K562 (cell line): ENCODE results near the gene NAGPA. TPM values are rescaled to one million over a fixed set of nuclear protein-coding genes. Genes with fewer than 3 reads are reported as not detected.

Experiments used
- ATAC-seq: fragments of 200-7000 bp; cut with Tn5 transposase; 3 replicates; pipeline ENCODE4 v1.9.1; 2020; ENCODE audit warnings: moderate library complexity
- BruUV-seq: library from RNA; stranded (reverse); fragments of 400-500 nt; replicated peaks from 2 replicates; lab custom pipeline; 2021; lab: Mats Ljungman, UMichigan
- CTCF ChIA-PET: fragments of 300-600 bp; formaldehyde crosslinking; extraction: SDS; loops from one replicate; lab custom pipeline; 2021; ENCODE audit warnings: low intra/inter-chr PET ratio; lab: Yijun Ruan, JAX
- POLR2A ChIA-PET: fragments of 300-600, 350-650 bp; sonication (Branson Sonifier 250); formaldehyde crosslinking; extraction: SDS; loops from one replicate; lab custom pipeline; 2021; ENCODE audit warnings: antibody characterized with exemption, inconsistent platforms; lab: Yijun Ruan, JAX
- DNase-seq, 4 experiments: peaks; one replicate each; pipeline versions ENCODE4 v3.0.0 to v3.0.0-alpha.2; 2011 to 2018; ENCODE audit warnings: low spot score in 3 of 4, mixed read lengths in 3 of 4; ENCODE audit errors: extremely low read depth in 1 of 4
- FAIRE-seq: peaks from 2 replicates; lab custom pipeline; 2011; peaks lifted over from hg19 to GRCh38; lab: Jason Lieb, UNC
- H2AFZ ChIP-seq: 2 replicates; pipeline ENCODE4 v1.6.0; 2011; ENCODE audit warnings: low read depth, low read length, control low read depth, inconsistent platforms
- H3K27ac ChIP-seq: fragments of 200-600 bp; 3 replicates; pipeline ENCODE4 v1.8.0; 2011; ENCODE audit warnings: low read depth, mild to moderate bottlenecking, control low read depth, inconsistent platforms, low read length, moderate library complexity, mixed read lengths; ENCODE audit errors: extremely low read depth
- H3K27me3 ChIP-seq, 2 experiments: fragments of 300-600 bp in 1 of 2; 2 replicates in 1 of 2; 3 replicates in 1 of 2; pipeline versions ENCODE4 v1.6.0 to v1.8.0; 2011; ENCODE audit warnings: inconsistent platforms in 2 of 2, low read length in 2 of 2, mild to moderate bottlenecking in 1 of 2, mixed read lengths in 1 of 2, moderate library complexity in 1 of 2; ENCODE audit not compliant: control insufficient read depth in 2 of 2, insufficient read depth in 2 of 2
- H3K36me3 ChIP-seq: fragments of 300-600 bp; 3 replicates; pipeline ENCODE4 v1.8.0; 2011; ENCODE audit warnings: mild to moderate bottlenecking, low read length, inconsistent platforms; ENCODE audit not compliant: control insufficient read depth, insufficient read depth
- H3K4me1 ChIP-seq, 2 experiments: fragments of 200-600 bp in 1 of 2; replicated peaks in 1 of 2; 2 replicates in 1 of 2; 3 replicates in 1 of 2; pipeline versions ENCODE4 v1.5.1 to v1.8.0; 2011; ENCODE audit warnings: inconsistent platforms in 2 of 2, low read length in 2 of 2, mild to moderate bottlenecking in 1 of 2, mixed read lengths in 1 of 2, moderate library complexity in 1 of 2; ENCODE audit not compliant: control insufficient read depth in 2 of 2, insufficient read depth in 2 of 2
- H3K4me2 ChIP-seq: 2 replicates; pipeline ENCODE4 v1.6.1; 2011; ENCODE audit warnings: low read length, control low read depth, inconsistent platforms, mixed read lengths; ENCODE audit not compliant: insufficient read depth
- H3K4me3 ChIP-seq: fragments of 200-600 bp; sonication (generic), shearing (Covaris generic); 2 replicates; pipeline ENCODE4 v1.5.1; 2016; ENCODE audit warnings: control low read depth, inconsistent platforms
- H3K79me2 ChIP-seq: fragments of 200-600 bp; 3 replicates; pipeline ENCODE4 v1.8.0; 2011; ENCODE audit warnings: low read length, inconsistent platforms; ENCODE audit not compliant: control insufficient read depth, insufficient read depth
- H3K9ac ChIP-seq, 2 experiments: 2 replicates each; pipeline versions ENCODE4 v1.6.0 to v1.6.1; 2011; ENCODE audit warnings: low read depth in 2 of 2, low read length in 2 of 2, control low read depth in 1 of 2, inconsistent platforms in 1 of 2, mild to moderate bottlenecking in 1 of 2, mixed read lengths in 1 of 2; ENCODE audit not compliant: insufficient read depth in 1 of 2
- H3K9me1 ChIP-seq: one replicate; pipeline ENCODE4 v1.6.0; 2011; ENCODE audit warnings: inconsistent platforms, mild to moderate bottlenecking, low read length, moderate library complexity; ENCODE audit not compliant: control insufficient read depth, insufficient read depth
- H3K9me3 ChIP-seq: replicated peaks from 2 replicates; pipeline ENCODE4 v1.5.1; 2011; ENCODE audit warnings: low read depth, low read length, inconsistent platforms; ENCODE audit not compliant: control insufficient read depth, insufficient read depth
- H4K20me1 ChIP-seq: replicated peaks from 2 replicates; pipeline ENCODE4 v1.6.1; 2011; ENCODE audit warnings: low read length, inconsistent platforms, mixed read lengths; ENCODE audit not compliant: control insufficient read depth, insufficient read depth
- ASH1L ChIP-seq: fragments of 450-650 bp; IDR thresholded peaks from 2 replicates; pipeline ENCODE4 v1.6.1; 2018; ENCODE audit warnings: borderline replicate concordance, mild to moderate bottlenecking, low read depth; ENCODE audit not compliant: partially characterized antibody
- BCL6 ChIP-seq: fragments of 250-450 bp; sonication (Bioruptor Pico); IDR thresholded peaks from 2 replicates; pipeline ENCODE4 v1.4.0; 2020
- CBFA2T3 ChIP-seq: fragments of 450-650 bp; IDR thresholded peaks from 2 replicates; pipeline ENCODE4 v1.6.1; 2017
- NONO ChIP-seq, 2 experiments: fragments of 200-400 bp in 1 of 2; fragments of 450-650 bp in 1 of 2; formaldehyde crosslinking in 1 of 2; IDR thresholded peaks; 2 replicates each; pipeline ENCODE4 v1.6.1; 2017; ENCODE audit warnings: low read depth in 2 of 2, mild to moderate bottlenecking in 2 of 2, moderate library complexity in 2 of 2, low read length in 1 of 2
- PCBP1 ChIP-seq: fragments of 200-400 bp; formaldehyde crosslinking; IDR thresholded peaks from 2 replicates; pipeline ENCODE4 v1.6.1; 2018; ENCODE audit warnings: mild to moderate bottlenecking, low read depth, low read length; ENCODE audit not compliant: poor library complexity, severe bottlenecking
- TBP ChIP-seq: optimal IDR thresholded peaks from 2 replicates; pipeline ENCODE3; 2011; ENCODE audit warnings: low read depth, low read length, improper control_type of control experiment
- ZNF609 ChIP-seq: sonication (generic); formaldehyde crosslinking; IDR thresholded peaks from 2 replicates; pipeline ENCODE4 v1.8.1; 2023; ENCODE audit warnings: missing genetic modification reagents, mild to moderate bottlenecking, borderline replicate concordance
- ZNF766 ChIP-seq: fragments of 200-800 bp; sonication (Bioruptor generic); conservative IDR thresholded peaks from 2 replicates; pipeline ENCODE4 v1.6.1; 2016; ENCODE audit warnings: missing genetic modification characterization, missing compliant biosample characterization
- WGBS: fragments of 100-300 bp; shearing (Covaris generic); methylation state at CpG from one replicate; pipeline ENCODE4 v1.1.6; 2016; ENCODE audit warnings: low coverage, mixed read lengths; ENCODE audit not compliant: insufficient coverage; ENCODE audit errors: missing lambda C conversion rate; 5-methylcytosine and 5-hydroxymethylcytosine counted together
- in situ Hi-C: fragments of 300-500 bp; cut with MboI; formaldehyde crosslinking; loops from 4 replicates; pipeline ENCODE4 v1.15.0; 2018; ENCODE audit warnings: inconsistent platforms, mixed read lengths
- intact Hi-C: fragments of 100-400 bp; cut with micrococcal nuclease; formaldehyde crosslinking; loops from 2 replicates; pipeline ENCODE4 v1.14.2; 2022
- polyA plus RNA-seq, 8 experiments: library from polyadenylated mRNA; depleted of rRNA in 4 of 8; stranded (reverse) in 5 of 8; unstranded in 3 of 8; fragments of >200 nt; fragmentation: Nextera tagmentation in 2 of 8; fragmentation: Illumina TruSeq in 1 of 8; extraction: Ambion mirVana in 2 of 8; extraction: Trizol in 1 of 8; gene quantifications; 2 replicates each; pipeline versions ENCODE4 v1.2.1 to v1.2.3, GENCODE V29; 2011 to 2014; ENCODE audit warnings: inconsistent platforms in 1 of 8, missing spikeins in 1 of 8
- total RNA-seq, 7 experiments: library from RNA; depleted of rRNA in 6 of 7; stranded (reverse); fragments of >200 nt in 6 of 7; fragmentation: Illumina TruSeq in 2 of 7; extraction: Trizol in 2 of 7; gene quantifications; 2 replicates each; pipeline versions ENCODE4 v1.2.1 to v1.2.3, GENCODE V29; 2011 to 2021; ENCODE audit warnings: low replicate concordance in 1 of 7
- TF ChIP-seq, protein P1 (sequence below), 2 experiments: IDR thresholded peaks in 1 of 2; conservative IDR thresholded peaks in 1 of 2; 2 replicates each; pipeline ENCODE4 v1.6.1; 2016; ENCODE audit warnings: low read depth in 2 of 2, mild to moderate bottlenecking in 1 of 2, missing compliant biosample characterization in 1 of 2, missing genetic modification characterization in 1 of 2, moderate library complexity in 1 of 2
- TF ChIP-seq, protein P2 (sequence below): fragments of 450-650 bp; conservative IDR thresholded peaks from 2 replicates; pipeline ENCODE4 v1.6.1; 2016; ENCODE audit warnings: missing genetic modification characterization, low read depth, mild to moderate bottlenecking, missing compliant biosample characterization, moderate library complexity

Gene NAGPA
- total and polyA plus RNA-seq, 9 of the 15 experiments (the other 6 are each of a cell fraction or from before 2014, with no cell fraction given) = 0.15 to 12.7 (median 4.6) TPM

DNA sequence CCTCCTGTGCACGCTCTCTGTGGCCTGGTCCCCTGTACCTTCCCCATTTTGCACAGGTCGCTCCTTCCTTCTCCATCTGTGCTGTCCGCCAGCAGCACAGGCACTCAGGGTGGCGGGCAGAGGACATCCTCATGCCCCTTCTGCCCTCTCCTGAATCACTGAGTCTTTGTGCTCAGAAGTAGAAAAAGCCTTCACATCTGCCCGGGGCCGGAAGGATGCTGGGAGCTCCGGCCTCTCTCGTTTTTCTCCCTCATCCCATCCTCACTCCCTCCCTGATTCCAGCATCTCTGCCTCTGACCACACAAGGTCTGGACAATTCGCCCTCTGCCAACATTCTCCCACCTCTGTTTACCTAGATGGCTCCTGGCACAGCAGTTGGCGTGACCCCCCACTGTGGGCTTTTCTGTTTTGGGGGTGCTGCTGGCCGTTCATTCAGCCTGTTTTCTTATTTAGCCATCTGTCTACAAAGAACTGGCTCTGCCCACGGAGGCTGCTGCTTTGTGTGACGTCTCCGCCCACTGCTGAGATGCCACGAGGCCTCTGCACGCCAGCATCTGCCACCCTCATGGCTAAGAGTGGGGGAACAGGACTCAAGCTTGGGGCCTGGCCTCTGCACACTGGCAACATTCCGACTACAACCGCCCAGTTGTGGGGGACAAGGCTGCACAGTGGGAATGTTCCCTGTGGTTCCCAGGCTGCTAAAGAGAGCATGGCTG lies 38.9 kb downstream of the NAGPA start (continued):
- TF ChIP-seq ASH1L = no peak

GRCh38 chr16:4991754-4992153 lies 42.0 kb downstream of the NAGPA start:
- no peak for DNase-seq
- Histone ChIP-seq H4K20me1 (peaks cover 4% of the 10 kb centered on the region; the same call in 1 of the 2 replicates), H2AFZ (no peak overlapping the region), H3K4me3 (no peak overlapping the region), H3K79me2 (no peaks in the 10 kb centered on the region), H3K27me3 (peaks cover 25 to 58% of the 10 kb centered on the region in 2 experiments; a peak in 4 of 5 replicates), H3K9ac (peak overlapping the region in 1 of 2 experiments; percentile 14; a peak in 1 of 4 replicates), H3K9me3 (no peaks in the 10 kb centered on the region), H3K36me3 (no peaks in the 10 kb centered on the region), H3K4me1 (peaks cover 0 to 15% of the 10 kb centered on the region in 2 experiments; a peak in 3 of 5 replicates), H3K27ac (no peak overlapping the region), H3K4me2 (no peak overlapping the region), H3K9me1 (no peaks in the 10 kb centered on the region)
- ChIA-PET POLR2A (no interaction called here), CTCF (no interaction called here)
- FAIRE-seq = no peak
- 1% methylated on average over 14 of the region's 14 CpGs for WGBS
- intact Hi-C loops = no loop called here
- in situ Hi-C loops = no loop called here
- BruUV-seq = no TSS peak
- no peak for ATAC-seq
- TF ChIP-seq BCL6 (no peak), ZNF609 (CRISPR knock-in tag) (no peak), NONO (IDR thresholded peaks at IDR 0.05; ENCODE audit: low read depth in 2 of 2, low read length in 1 of 2) (no peak), CBFA2T3 (no peak), ZNF766 (no peak), TBP (no peak), PCBP1 (no peak)
- TF ChIP-seq, protein P1, sequence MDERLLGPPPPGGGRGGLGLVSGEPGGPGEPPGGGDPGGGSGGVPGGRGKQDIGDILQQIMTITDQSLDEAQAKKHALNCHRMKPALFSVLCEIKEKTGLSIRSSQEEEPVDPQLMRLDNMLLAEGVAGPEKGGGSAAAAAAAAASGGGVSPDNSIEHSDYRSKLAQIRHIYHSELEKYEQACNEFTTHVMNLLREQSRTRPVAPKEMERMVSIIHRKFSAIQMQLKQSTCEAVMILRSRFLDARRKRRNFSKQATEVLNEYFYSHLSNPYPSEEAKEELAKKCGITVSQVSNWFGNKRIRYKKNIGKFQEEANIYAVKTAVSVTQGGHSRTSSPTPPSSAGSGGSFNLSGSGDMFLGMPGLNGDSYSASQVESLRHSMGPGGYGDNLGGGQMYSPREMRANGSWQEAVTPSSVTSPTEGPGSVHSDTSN (CRISPR knock-in tag; IDR thresholded peaks at IDR 0.05; ENCODE audit: low read depth) = no peak
- TF ChIP-seq, protein P1 (tag; conservative IDR thresholded peaks at IDR 0.05; ENCODE audit: low read depth) = no peak
- TF ChIP-seq, protein P2, sequence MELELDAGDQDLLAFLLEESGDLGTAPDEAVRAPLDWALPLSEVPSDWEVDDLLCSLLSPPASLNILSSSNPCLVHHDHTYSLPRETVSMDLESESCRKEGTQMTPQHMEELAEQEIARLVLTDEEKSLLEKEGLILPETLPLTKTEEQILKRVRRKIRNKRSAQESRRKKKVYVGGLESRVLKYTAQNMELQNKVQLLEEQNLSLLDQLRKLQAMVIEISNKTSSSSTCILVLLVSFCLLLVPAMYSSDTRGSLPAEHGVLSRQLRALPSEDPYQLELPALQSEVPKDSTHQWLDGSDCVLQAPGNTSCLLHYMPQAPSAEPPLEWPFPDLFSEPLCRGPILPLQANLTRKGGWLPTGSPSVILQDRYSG (tag) = no peak
